Fibroblast of villous mesenchyme (primary cell): ENCODE data around the gene KIF20B. TPM values are rescaled to one million over a fixed set of nuclear protein-coding genes. Genes with fewer than 3 reads are reported as not detected.

Experiments
- DNase-seq: peaks from one replicate; pipeline ENCODE4 v3.0.0-alpha.2; 2010; ENCODE audit warnings: low read depth
- H3K4me3 ChIP-seq: 2 replicates; pipeline ENCODE4 v1.5.1; 2011; ENCODE audit warnings: low read depth, mild to moderate bottlenecking, low read length
- CTCF ChIP-seq: IDR thresholded peaks from 2 replicates; pipeline ENCODE4 v1.5.1; 2012; ENCODE audit warnings: low read depth, mild to moderate bottlenecking, low read length; ENCODE audit not compliant: insufficient read depth
- total RNA-seq: library from RNA; depleted of rRNA; stranded (reverse); fragments of >200 nt; gene quantifications from 2 replicates; pipeline ENCODE4 v1.2.3, GENCODE V29; 2012

KIF20B gene
- total RNA-seq, 1 donor = 19.9 TPM

DNA sequence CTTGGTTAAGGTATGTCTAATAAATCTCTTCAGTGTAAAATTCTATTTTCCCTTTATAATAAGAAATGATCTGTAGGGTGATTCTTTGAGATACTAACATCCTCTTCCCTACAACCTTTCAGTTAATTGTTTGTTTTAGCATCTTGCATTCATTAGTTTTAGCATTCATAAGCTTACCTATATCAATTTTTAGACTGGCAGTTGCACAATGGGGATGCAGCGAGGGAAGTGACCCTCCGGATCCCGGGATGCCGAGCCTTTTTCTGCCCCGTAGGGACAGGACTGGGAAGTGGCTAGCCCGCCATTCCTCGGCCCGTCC, 508 bp upstream of the KIF20B start:
- peak overlapping the region; percentile 99 for H3K4me3 ChIP-seq
- TF ChIP-seq CTCF = no peak
- no peak for DNase-seq

DNA sequence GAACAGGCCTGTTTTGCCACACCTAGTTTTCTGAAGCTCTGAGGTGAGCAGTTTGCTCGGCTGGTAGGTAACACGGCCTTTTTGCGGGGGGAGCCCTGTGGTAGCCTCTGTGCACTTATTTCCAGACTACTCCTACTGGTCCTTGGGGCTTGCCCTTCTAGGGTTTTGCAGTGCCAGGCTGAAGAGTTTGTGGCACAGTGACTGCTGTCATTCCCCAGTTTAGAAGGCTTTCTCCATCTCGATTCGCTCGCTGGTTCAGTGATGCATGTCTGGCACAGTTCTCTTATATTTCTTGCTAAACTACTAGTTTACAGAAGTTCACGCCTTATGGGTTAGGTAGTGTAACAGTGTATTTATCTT, 711 bp downstream of the KIF20B start:
- DNase-seq = no peak
- TF ChIP-seq CTCF = no peak
- H3K4me3 ChIP-seq = peak overlapping the region; percentile 99

GRCh38 chr10:89705466-89705865, 4.1 kb downstream of the KIF20B start:
- H3K4me3 ChIP-seq = no peak overlapping the region
- DNase-seq = no peak
- no peak for TF ChIP-seq CTCF

- TF ChIP-seq CTCF = no peak
- peak; percentile 42 for DNase-seq
- H3K4me3 ChIP-seq = no peak overlapping the region
Observed at GRCh38 chr10:89706011-89706410, 4.6 kb downstream of the KIF20B start.

- no peak for TF ChIP-seq CTCF
- DNase-seq = no peak
- no peak overlapping the region for H3K4me3 ChIP-seq
Observed at GRCh38 chr10:89707372-89707771, 6.0 kb downstream of the KIF20B start.

- no peak for TF ChIP-seq CTCF
- no peak for DNase-seq
- H3K4me3 ChIP-seq = no peak overlapping the region
Observed at GRCh38 chr10:89710753-89711152, 9.4 kb downstream of the KIF20B start.

GRCh38 chr10:89734616-89735015, 33.2 kb downstream of the KIF20B start:
- no peak for DNase-seq
- H3K4me3 ChIP-seq = no peak overlapping the region
- no peak for TF ChIP-seq CTCF
